ENCODE measurements around the gene PDE6G. TPM values are rescaled to one million over a fixed set of nuclear protein-coding genes. Genes with fewer than 3 reads are reported as not detected.

PDE6G gene
- total and polyA plus RNA-seq, 2 of the 4 experiments (the other 2 are of a cell fraction): 2.7 TPM; not detected in 1

DNA sequence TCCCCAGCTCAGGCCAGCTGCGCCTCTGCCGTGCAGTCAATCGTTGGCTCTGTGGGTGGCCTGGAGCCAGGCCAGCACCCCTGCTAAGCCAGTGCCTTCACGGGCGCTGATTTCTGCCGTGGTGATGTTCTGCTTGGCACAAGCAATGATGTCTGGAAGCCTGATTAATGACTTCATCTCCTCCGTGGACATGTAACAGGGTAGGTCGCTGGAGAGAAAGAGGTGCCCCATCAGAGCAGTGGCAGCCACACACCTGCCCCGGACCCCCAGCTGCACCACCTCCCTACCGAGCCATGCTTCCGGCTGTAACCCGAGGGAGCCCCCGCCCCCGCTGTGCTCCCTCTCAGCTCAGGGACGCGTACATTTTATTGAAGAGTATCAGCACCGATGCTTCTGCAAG, 25.3 kb upstream of the PDE6G start (continued):
- no peak for TF ChIP-seq SMC3 (IDR thresholded peaks at IDR 0.05; ENCODE audit: low read depth, low read length)
- TF ChIP-seq RAD21 (IDR thresholded peaks at IDR 0.05; ENCODE audit: low read length): no peak
- no peak for TF ChIP-seq NFE2L2 (IDR thresholded peaks at IDR 0.05; ENCODE audit: low read depth, low read length)

- Histone ChIP-seq H3K27ac (ENCODE audit: insufficient read depth, low read length) (no peak overlapping the region), H4K91ac (ENCODE audit: insufficient read depth, low read depth, low read length) (no peak overlapping the region), H2BK5ac (ENCODE audit: low read depth, low read length, poor library complexity, severe bottlenecking) (no peak overlapping the region), H3K27me3 (ENCODE audit: control insufficient read depth, insufficient read depth, low read length) (no peaks in the 10 kb centered on the region), H2BK120ac (ENCODE audit: low read depth, low read length) (no peak overlapping the region), H3K79me1 (ENCODE audit: low read depth in 1 of 2, low read length in 2 of 2) (peaks cover 26 to 71% of the 10 kb centered on the region in 2 experiments; a peak in 3 of 4 replicates), H3K4ac (ENCODE audit: low read depth, low read length) (no peak overlapping the region), H2AK5ac (ENCODE audit: low read depth, low read length) (no peak overlapping the region), H3K14ac (replicated peaks; ENCODE audit: low read depth, low read length) (no peak overlapping the region), H3K4me1 (ENCODE audit: control insufficient read depth, insufficient read depth, low read length) (peaks cover 5% of the 10 kb centered on the region), H3K56ac (ENCODE audit: extremely low read depth, insufficient read depth, low read length) (no peak overlapping the region), H2BK20ac (ENCODE audit: low read depth, low read length) (no peak overlapping the region), H3K4me3 (ENCODE audit: insufficient read depth, low read depth, low read length) (no peak overlapping the region), H2AFZ (replicated peaks; ENCODE audit: low read length, poor library complexity) (no peak overlapping the region), H3K9me1 (ENCODE audit: insufficient read depth, low read length) (peaks cover 6% of the 10 kb centered on the region; the same call in 1 of the 2 replicates), H3K36me3 (ENCODE audit: control insufficient read depth, insufficient read depth, low read length) (peaks cover 6% of the 10 kb centered on the region), H3K9me3 (ENCODE audit: control insufficient read depth, insufficient read depth, low read length) (no peaks in the 10 kb centered on the region), H4K5ac (ENCODE audit: low read depth, low read length) (no peak overlapping the region), H3K18ac (ENCODE audit: low read depth, low read length) (no peak overlapping the region), H4K20me1 (ENCODE audit: insufficient read depth, low read length) (peaks cover 13% of the 10 kb centered on the region), H2AK9ac (replicated peaks; ENCODE audit: low read depth, low read length, poor library complexity) (no peak overlapping the region), H4K8ac (ENCODE audit: low read depth in 2 of 2, low read length in 2 of 2) (no peak overlapping the region), H3K9ac (ENCODE audit: low read depth, low read length) (no peak overlapping the region), H3K23ac (ENCODE audit: low read depth, low read length) (no peak overlapping the region), H3K4me2 (ENCODE audit: low read depth, low read length) (no peak overlapping the region), H2BK15ac (ENCODE audit: low read depth, low read length) (no peak overlapping the region)
- BruUV-seq (replicated peaks): no TSS peak
- ChIA-PET CTCF (no interaction called here), POLR2A (ENCODE audit: unreplicated experiment) (no interaction called here)
- DNase-seq (no peak), ATAC-seq (ENCODE audit: low read depth) (no peak)
- intact Hi-C loops (cut with micrococcal nuclease) (no loop called here), dilution Hi-C loops (cut with HindIII; ENCODE audit: low sequenced_read_pairs, unreplicated experiment) (no loop called here), in situ Hi-C loops (cut with MboI; ENCODE audit: low sequenced_read_pairs) (no loop called here)
- WGBS, 2 experiments (ENCODE audit: extremely low coverage in 2 of 2, insufficient read length in 1 of 2): 85% methylated on average over 6 of the region's 11 CpGs; no CpG with 5 or more reads in 1 of the 2 experiments
- no peak for TF ChIP-seq FOS (IDR thresholded peaks at IDR 0.05; ENCODE audit: low read depth, low read length)
- no peak for TF ChIP-seq USF2 (IDR thresholded peaks at IDR 0.05; ENCODE audit: low read depth, low read length)
- no peak for TF ChIP-seq MAZ (IDR thresholded peaks at IDR 0.05; ENCODE audit: borderline replicate concordance, low read depth, low read length)
- no peak for TF ChIP-seq NFE2L2 (IDR thresholded peaks at IDR 0.05; ENCODE audit: low read depth, low read length)
- TF ChIP-seq CHD1 (IDR thresholded peaks at IDR 0.05; ENCODE audit: low read depth, low read length): no peak
- TF ChIP-seq RAD21 (IDR thresholded peaks at IDR 0.05; ENCODE audit: low read length): no peak
- no peak for TF ChIP-seq POLR2A (IDR thresholded peaks at IDR 0.05; ENCODE audit: low read depth, low read length)
- TF ChIP-seq CEBPB (IDR thresholded peaks at IDR 0.05; ENCODE audit: low read depth, low read length): no peak
- TF ChIP-seq, protein P1, sequence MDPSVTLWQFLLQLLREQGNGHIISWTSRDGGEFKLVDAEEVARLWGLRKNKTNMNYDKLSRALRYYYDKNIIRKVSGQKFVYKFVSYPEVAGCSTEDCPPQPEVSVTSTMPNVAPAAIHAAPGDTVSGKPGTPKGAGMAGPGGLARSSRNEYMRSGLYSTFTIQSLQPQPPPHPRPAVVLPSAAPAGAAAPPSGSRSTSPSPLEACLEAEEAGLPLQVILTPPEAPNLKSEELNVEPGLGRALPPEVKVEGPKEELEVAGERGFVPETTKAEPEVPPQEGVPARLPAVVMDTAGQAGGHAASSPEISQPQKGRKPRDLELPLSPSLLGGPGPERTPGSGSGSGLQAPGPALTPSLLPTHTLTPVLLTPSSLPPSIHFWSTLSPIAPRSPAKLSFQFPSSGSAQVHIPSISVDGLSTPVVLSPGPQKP (IDR thresholded peaks at IDR 0.05; ENCODE audit: borderline replicate concordance, low read depth, low read length): no peak
Measured at GRCh38 chr17:81680150-81680549, 23.8 kb upstream of the PDE6G start.
